ENCODE data around the gene CMTM1.
"Not testable (repeated sequence)": the region's sequence is repeated elsewhere in the genome, so short reads cannot be mapped to it uniquely, and the experiment has no call there.

CMTM1 gene

DNA sequence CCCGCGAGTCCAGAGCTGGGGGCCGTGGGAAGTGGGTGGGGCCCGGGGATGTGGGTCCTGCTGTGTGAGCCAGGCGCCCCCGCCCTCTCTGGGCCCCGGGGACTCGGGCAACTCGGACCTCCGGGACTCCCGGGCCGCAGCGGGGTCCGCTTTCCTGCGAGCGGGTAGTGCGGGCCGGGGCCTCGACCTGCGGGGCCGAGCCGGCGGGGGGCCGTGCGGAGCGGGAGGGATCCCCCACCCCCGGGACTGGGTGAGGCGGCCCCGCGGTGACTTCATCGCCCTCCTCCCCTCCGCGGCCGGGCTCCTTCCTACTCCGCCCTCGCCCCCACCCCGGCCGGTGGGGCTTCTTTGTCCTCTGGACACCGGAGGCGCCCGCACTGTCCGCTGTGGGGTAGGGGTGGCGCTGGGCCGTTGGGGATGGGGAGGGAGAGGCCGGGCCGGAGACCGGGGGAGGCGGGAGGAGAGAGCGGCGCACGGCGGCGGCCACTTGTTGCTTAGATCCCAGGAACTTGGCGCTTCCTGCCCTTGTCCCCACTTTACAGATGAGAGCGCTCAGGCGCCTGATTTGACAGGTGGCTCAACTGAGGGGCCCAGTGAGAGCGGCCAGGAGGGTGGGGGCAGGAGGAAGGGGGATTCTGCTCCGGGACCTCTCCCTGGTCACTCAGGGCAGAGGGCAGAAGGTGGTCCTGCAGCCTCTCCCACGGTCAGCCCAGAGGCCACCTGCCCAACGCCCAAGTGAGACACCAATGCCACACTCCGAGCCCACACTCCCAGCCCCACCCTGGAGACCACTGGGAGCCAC is 39.1 kb downstream of the CMTM1 start:
- Mint-ChIP-seq H3K9me3 (no peaks in the 10 kb centered on the region), H3K27ac (peak overlapping the region; percentile 91), H3K4me1 (peaks cover 53% of the 10 kb centered on the region), H3K4me3 (peak overlapping the region; percentile 88), H3K36me3 (peaks cover 50% of the 10 kb centered on the region)
- DNase-seq (ENCODE audit: low spot score in 2 of 2) = peak; percentile 37 to 83
- peak; percentile 49 for ATAC-seq

DNA sequence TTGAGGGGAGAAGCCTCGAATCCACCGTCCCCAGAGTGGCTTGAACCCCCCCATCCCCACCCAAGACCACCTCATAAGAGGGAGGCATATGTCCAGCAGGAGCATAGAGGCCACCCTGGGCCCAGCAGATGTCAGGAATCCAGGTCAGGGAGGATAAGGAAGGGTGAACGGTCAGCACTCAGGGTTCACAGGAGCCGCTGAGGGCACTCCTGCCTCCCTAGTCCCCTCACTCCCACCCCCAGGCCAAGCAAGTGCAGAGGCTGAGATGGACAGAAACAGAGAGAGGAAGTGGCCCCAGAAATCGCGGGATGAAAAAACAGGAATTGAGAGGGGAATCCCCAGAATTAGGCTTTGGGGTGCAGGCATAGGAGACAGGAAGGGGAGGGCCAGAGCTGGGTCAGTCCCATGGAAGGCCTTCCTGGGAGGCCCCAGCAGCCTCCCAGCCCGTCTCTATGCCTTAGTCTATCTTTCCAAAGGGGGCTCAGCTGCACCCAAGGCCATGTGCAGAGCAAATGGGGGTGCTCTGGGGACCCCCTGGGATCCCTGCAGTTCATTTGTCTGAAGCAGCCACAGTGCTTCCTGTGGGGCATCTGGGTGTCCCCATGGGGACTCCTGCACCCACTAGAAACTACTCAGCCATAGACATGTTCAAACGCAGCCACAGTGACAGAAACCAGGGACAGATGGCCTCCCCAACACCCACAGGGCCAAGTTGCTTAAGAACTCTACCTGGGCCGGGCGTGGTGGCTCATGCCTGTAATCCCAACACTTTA is 39.9 kb downstream of the CMTM1 start:
- peaks cover 58% of the 10 kb centered on the region for H3K36me3 Mint-ChIP-seq
- H3K4me3 Mint-ChIP-seq = peak overlapping the region; percentile 88
- no peak for ATAC-seq
- H3K27ac Mint-ChIP-seq = peak overlapping the region; percentile 91
- H3K4me1 Mint-ChIP-seq = peaks cover 53% of the 10 kb centered on the region
- DNase-seq (ENCODE audit: low spot score in 2 of 2) = peak in 1 of 2 donors; percentile 58
- H3K9me3 Mint-ChIP-seq = no peaks in the 10 kb centered on the region

DNA sequence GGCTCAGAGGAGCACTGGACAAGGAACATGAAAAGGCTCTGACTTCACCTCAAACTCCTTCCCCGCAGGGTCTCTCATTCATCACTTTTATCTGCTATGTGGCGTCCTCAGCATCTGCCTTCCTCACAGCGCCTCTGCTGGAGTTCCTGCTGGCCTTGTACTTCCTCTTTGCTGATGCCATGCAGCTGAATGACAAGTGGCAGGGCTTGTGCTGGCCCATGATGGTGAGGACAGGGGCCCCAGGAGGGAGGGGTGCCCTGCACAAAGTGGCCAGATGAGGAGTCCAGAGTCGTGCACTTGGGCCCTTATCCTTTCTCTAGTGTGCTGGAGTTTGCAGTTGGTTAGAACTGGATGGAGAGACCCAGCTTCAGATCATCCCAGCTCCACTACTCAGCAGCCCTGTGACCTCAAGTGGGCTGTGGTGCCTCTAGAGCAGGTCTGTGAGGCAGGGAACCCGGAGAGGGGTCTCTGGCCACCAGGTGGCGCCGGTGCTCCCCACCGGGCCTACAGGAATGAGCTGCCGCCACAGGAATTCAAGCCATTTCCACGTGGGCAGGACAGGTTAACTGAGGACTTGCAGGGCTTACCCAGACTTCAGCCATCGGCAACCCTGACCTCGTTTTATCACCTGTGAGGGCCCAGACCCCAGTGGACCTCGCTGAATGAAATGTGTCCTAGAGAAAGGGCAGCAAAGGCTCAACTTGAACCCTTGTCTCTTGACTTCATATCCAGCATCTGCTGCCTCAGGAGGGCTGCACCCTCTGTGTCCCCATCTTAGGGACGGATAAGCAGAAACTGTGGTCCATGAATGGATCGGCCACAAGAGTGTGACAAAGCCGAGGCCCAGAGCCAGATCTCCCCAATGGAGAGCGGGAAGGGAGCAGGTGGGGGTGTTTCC is 42.3 kb downstream of the CMTM1 start:
- Mint-ChIP-seq H3K36me3 (peaks cover 80% of the 10 kb centered on the region), H3K9me3 (no peaks in the 10 kb centered on the region), H3K4me3 (peak overlapping the region; percentile 24), H3K27ac (peak overlapping the region; percentile 26), H3K4me1 (peaks cover 47% of the 10 kb centered on the region)
- ATAC-seq (peak; percentile 61), DNase-seq (ENCODE audit: low spot score in 2 of 2) (peak; percentile 82 to 90)

DNA sequence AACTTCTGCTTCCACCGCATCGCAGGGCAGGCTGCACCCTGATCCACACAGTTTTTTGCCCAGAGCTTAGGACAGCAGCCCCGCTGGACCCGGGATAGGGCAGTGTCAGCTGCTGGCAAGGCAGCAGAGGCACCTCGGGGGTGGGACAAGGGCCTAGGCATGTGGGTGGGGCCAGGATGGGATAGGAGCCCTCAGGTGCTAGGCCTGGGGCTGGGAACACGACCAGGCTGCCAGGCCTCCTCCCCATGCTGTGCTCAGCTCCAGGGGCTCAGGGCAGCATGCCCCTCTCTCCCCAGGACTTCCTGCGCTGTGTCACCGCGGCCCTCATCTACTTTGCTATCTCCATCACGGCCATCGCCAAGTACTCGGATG is 42.9 kb downstream of the CMTM1 start:
- DNase-seq (ENCODE audit: low spot score in 2 of 2) = no peak
- ATAC-seq = no peak
- no peak overlapping the region for H3K4me3 Mint-ChIP-seq
- no peaks in the 10 kb centered on the region for H3K9me3 Mint-ChIP-seq
- peaks cover 76% of the 10 kb centered on the region for H3K36me3 Mint-ChIP-seq
- peaks cover 40% of the 10 kb centered on the region for H3K4me1 Mint-ChIP-seq
- peak overlapping the region; percentile 26 for H3K27ac Mint-ChIP-seq

DNA sequence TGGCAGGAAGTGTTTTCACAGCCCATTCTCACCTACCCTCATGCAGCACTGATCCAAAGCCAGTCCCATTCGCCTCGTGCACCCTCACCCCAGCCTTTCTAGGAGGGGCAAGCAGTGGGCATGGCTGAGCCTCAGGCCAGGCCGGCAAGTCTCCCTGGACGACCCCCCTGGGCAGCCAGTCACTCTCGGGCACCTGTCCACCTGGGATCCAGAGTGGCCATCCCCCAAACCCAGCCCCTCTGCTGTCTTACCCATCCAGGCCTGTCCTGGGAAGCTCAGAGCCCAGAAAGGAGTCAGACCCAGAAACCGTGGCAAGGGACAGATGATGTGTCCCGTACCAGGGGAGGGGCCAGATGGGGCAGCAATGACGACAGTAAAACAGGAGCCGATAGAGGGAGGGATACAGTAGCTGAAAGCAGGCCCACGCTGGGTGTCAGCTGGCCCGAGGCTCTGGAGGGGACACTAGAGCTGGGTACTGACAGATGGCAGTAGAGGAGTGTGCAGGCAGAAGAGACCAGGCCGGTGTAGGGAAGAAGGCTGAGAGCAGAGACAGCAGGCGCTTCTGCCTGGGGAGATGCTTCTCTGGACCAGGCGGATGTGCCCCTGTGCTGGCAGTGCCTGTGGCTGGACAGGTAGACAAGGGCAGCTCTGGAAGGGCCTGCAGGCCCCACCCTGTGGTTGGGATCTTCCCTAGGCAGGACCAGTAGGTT is 44.0 kb downstream of the CMTM1 start:
- H3K4me3 Mint-ChIP-seq = no peak overlapping the region
- peak overlapping the region; percentile 80 for H3K27ac Mint-ChIP-seq
- H3K36me3 Mint-ChIP-seq = peaks cover 77% of the 10 kb centered on the region
- peaks cover 39% of the 10 kb centered on the region for H3K4me1 Mint-ChIP-seq
- no peaks in the 10 kb centered on the region for H3K9me3 Mint-ChIP-seq
- ATAC-seq (no peak), DNase-seq (ENCODE audit: low spot score in 2 of 2) (no peak)

DNA sequence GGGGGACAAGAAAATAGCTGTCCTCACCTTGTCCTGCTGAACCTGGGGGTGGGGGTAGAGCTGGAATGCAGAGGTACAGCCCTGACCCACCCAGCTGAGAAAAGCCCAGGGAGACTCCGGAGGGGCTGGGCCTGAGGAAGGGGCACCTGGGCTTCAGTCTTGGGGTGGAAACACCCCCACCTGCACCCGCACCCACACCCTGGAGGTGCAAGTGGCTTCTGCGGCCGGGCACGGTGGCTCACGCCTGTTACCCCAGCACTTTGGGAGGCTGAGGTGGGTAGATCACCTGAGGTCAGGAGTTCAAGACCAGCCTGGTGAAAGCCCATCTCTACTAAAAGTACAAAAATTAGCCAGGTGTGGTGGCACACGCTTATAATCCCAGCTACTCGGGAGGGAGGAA is 45.7 kb downstream of the CMTM1 start:
- not testable (repeated sequence) for DNase-seq (ENCODE audit: low spot score in 2 of 2); H3K4me3 Mint-ChIP-seq; H3K27ac Mint-ChIP-seq; H3K9me3 Mint-ChIP-seq; ATAC-seq
- H3K4me1 Mint-ChIP-seq = peaks cover 27% of the 10 kb centered on the region
- peaks cover 72% of the 10 kb centered on the region for H3K36me3 Mint-ChIP-seq

DNA sequence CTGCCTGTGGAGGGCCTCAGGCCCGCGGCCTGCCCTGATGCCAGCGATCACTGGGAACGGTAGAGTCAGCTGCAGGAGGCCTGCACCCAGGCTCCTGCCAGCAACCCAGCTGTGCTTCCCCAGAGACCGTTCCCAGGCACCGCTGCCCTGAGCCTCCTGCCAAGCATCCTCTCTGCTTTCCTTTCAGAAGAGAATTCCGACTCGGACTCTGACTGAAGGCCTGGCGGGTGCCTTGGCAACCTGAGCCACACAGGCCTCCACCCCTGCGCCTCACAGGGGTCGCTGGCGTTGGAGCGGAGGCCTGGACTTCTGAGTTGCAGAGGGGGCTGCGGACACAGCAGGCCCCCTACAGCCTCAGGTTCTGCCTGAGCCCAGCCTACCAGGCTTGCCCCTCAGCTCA is 46.2 kb downstream of the CMTM1 start:
- ATAC-seq = no peak
- no peaks in the 10 kb centered on the region for H3K9me3 Mint-ChIP-seq
- H3K27ac Mint-ChIP-seq = no peak overlapping the region
- no peak for DNase-seq (ENCODE audit: low spot score in 2 of 2)
- H3K36me3 Mint-ChIP-seq = peaks cover 67% of the 10 kb centered on the region
- H3K4me1 Mint-ChIP-seq = peaks cover 22% of the 10 kb centered on the region
- H3K4me3 Mint-ChIP-seq = no peak overlapping the region

DNA sequence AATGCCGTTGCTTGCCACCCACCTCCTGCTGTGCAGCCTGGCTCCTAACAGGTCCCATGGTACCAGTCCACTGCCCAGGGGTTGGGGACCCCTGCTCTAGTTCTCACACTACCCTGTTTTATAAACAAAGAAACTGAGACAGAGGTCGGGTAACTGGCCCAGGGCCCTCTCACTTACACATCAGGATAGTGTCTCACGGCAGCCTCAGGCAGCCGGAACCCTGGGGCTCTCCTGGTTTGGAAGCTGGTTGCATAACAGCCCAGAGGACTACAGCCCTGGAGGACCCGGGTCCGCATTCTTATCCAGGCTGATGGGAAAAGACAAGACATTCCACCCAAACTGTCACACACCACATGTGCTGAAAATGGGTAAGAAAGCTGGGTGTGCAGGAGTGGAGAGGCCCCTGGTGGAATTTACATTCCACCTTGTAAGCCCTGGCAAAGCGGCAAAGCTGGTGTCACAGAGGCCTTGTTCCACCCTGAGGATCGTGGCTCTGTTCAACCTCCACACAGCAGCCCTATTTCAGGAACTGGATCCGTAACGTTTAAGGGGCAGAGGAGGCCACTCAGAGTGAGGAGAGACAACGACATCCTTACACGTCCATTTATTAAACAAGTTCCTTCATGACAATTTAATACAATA is 48.0 kb downstream of the CMTM1 start:
- DNase-seq (ENCODE audit: low spot score in 2 of 2) = no peak
- Mint-ChIP-seq H3K27ac (no peak overlapping the region), H3K36me3 (peaks cover 48% of the 10 kb centered on the region), H3K4me3 (no peak overlapping the region), H3K4me1 (peaks cover 7% of the 10 kb centered on the region), H3K9me3 (no peaks in the 10 kb centered on the region)
- no peak for ATAC-seq

DNA sequence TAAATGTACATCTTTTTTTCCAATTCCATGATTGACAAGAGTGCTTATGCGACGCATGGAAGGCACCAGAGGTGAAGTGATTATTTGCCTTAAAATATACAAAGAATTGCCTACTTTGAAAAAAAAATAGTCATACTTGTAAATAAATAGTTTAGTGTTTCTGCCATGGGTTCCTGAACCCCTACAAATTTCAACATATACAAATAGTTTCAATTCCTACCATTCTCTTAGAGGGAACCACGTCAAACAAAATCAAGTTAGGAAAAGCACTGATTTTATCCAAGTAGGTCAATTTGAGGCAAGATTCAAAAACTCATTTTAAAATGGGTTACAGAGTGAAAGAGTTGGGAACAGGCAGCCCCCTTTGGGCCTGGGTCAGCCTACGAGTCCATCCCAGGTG is 49.9 kb downstream of the CMTM1 start:
- H3K36me3 Mint-ChIP-seq = peaks cover 30% of the 10 kb centered on the region

DNA sequence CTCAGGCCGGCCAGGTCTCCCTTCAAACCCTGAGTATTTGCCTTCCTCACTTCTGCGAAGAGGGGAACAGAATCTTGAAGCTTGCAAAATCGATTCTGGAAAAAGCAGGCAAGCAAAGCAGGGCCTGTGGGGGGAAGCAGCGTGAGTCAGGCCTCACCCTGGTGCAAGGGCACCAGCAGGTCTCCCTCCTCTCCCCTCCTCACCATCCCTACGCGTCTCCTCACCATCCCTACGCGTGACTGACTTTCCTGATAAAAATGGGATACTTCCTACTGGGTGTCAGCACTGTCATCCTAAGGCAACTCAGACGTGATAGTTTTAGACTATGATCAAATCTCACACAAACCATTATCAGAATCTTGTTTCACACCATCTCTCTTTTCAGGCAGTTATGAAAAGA is 50.4 kb downstream of the CMTM1 start:
- Mint-ChIP-seq H3K4me1 (no peaks in the 10 kb centered on the region), H3K9me3 (no peaks in the 10 kb centered on the region), H3K27ac (no peak overlapping the region), H3K4me3 (no peak overlapping the region), H3K36me3 (peaks cover 25% of the 10 kb centered on the region)
- ATAC-seq = no peak
- DNase-seq (ENCODE audit: low spot score in 2 of 2) = no peak

More for the DNA sequence above, 49.9 kb downstream of the CMTM1 start:
- Mint-ChIP-seq H3K27ac (no peak overlapping the region), H3K9me3 (no peaks in the 10 kb centered on the region), H3K4me3 (no peak overlapping the region), H3K4me1 (no peaks in the 10 kb centered on the region)
- ATAC-seq (no peak), DNase-seq (ENCODE audit: low spot score in 2 of 2) (no peak)

DNA sequence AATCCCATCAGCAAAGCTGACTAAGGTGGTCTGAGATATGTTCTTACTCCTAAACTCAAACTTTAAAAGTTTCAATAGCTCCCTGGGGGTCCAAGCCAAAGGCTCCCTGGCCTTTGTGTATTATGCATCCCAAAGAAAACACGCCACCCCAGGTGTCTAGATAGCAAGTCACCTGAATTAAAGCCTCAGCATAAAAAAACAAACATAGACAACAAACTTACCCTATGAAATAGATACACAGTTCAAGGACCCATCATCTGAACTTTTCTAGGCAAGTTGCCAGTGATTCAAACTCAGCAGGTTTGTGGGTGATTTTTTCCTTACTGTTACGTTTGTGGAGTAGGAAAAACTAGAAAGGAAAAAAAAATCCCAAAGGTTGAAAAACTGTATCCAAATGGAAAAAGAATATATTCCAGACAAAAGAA is 50.8 kb downstream of the CMTM1 start:
- H3K4me3 Mint-ChIP-seq = no peak overlapping the region
- H3K9me3 Mint-ChIP-seq = no peaks in the 10 kb centered on the region
- no peaks in the 10 kb centered on the region for H3K4me1 Mint-ChIP-seq
- peaks cover 21% of the 10 kb centered on the region for H3K36me3 Mint-ChIP-seq
- no peak overlapping the region for H3K27ac Mint-ChIP-seq
- no peak for ATAC-seq
- no peak for DNase-seq (ENCODE audit: low spot score in 2 of 2)

DNA sequence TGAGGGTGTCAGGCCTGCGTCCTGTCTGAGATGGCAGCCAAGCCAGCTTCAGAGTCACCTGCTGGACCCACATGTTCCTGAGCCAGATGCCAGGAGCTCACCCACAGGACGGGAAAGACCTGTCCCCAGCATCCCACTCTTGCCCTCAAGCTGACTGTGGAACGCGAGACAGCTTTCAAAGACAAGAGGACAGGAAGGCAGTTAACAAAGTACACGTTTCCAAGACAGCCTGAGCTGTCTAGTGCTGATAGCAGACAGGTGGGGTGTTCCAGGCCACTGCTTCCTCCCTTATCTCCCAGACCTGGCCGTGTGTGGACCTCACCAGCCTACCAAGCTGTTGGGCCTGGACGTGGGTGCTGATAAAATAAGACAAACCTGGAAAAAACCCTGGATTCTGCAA is 51.5 kb downstream of the CMTM1 start:
- ATAC-seq (no peak), DNase-seq (ENCODE audit: low spot score in 2 of 2) (no peak)
- peaks cover 14% of the 10 kb centered on the region for H3K36me3 Mint-ChIP-seq
- H3K27ac Mint-ChIP-seq = peak overlapping the region; percentile 69
- H3K4me3 Mint-ChIP-seq = no peak overlapping the region
- H3K4me1 Mint-ChIP-seq = no peaks in the 10 kb centered on the region
- no peaks in the 10 kb centered on the region for H3K9me3 Mint-ChIP-seq

DNA sequence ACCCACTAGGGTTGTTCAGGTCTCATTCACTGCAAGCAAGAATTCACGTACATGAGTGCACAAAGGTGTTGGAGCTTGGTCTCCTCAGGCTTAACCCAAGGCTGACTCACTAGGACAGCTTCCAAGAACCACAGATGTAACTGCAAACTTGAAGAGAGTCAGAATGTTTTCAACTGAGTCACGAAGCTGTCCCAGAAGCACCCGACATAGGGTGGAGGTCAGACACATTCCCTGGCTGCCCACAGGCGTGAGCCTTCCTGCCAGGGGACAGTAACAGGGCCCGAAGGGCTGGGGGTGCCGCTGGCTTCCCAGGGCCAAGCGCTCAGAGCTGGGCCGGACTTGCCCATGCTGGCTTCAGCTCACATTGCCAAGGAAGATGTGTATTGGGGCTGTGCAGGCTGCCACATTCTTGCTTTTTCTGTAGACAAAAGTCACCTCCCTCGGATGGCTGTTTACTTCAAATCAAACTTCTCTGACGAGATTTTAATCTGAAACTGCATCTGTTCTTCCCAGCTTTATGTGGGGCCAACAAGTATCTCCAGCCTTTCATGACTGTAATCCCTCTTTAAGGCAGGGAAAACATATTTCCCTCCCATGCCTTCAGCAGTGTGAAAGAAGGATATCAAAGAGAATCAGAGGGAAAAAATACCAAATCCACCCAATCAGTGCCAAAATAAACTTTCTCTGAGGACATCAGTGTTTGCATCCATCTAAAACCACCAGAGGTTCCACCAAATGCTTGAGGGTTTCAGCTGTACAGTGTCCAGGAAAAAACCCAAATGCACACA is 52.5 kb downstream of the CMTM1 start:
- no peaks in the 10 kb centered on the region for H3K4me1 Mint-ChIP-seq
- no peak overlapping the region for H3K4me3 Mint-ChIP-seq
- no peak for DNase-seq (ENCODE audit: low spot score in 2 of 2)
- H3K9me3 Mint-ChIP-seq = no peaks in the 10 kb centered on the region
- ATAC-seq = peak; percentile 74
- H3K36me3 Mint-ChIP-seq = peaks cover 6% of the 10 kb centered on the region
- H3K27ac Mint-ChIP-seq = no peak overlapping the region
